GM12891 (cell line): ENCODE results near the gene FSTL4.

Source experiments
- DNase-seq: peaks from one replicate; pipeline ENCODE4 v3.0.0; 2011; ENCODE audit warnings: low spot score; ENCODE audit not compliant: insufficient read length
- FAIRE-seq: peaks from 2 replicates; lab custom pipeline; 2011; peaks lifted over from hg19 to GRCh38; lab: Jason Lieb, UNC
- PAX5 ChIP-seq: IDR thresholded peaks from 2 replicates; pipeline ENCODE4 v1.6.1; 2011; ENCODE audit warnings: low read length, moderate library complexity, mild to moderate bottlenecking; ENCODE audit not compliant: insufficient read depth, severe bottlenecking
- POLR2A ChIP-seq: IDR thresholded peaks from 2 replicates; pipeline ENCODE4 v1.6.1; 2011; ENCODE audit warnings: low read depth, low read length, control low read depth
- POLR2AphosphoS5 ChIP-seq: IDR thresholded peaks from 2 replicates; pipeline ENCODE4 v1.6.1; 2011; ENCODE audit warnings: low read depth, low read length, control low read depth
- POU2F2 ChIP-seq: IDR thresholded peaks from 2 replicates; pipeline ENCODE4 v1.6.1; 2011; ENCODE audit warnings: low read depth, mild to moderate bottlenecking, control low read depth, low read length, moderate library complexity
- SPI1 ChIP-seq: IDR thresholded peaks from 2 replicates; pipeline ENCODE4 v1.6.1; 2011; ENCODE audit warnings: low read depth, low read length, control low read depth
- TAF1 ChIP-seq: IDR thresholded peaks from 2 replicates; pipeline ENCODE4 v1.6.1; 2011; ENCODE audit warnings: low read depth, low read length, control low read depth

Gene FSTL4

GRCh38 chr5:133259199-133259997 is 352.9 kb downstream of the FSTL4 start:
- TF ChIP-seq TAF1: no peak
- TF ChIP-seq PAX5: no peak
- TF ChIP-seq POLR2AphosphoS5: no peak
- no peak for TF ChIP-seq SPI1
- no peak for TF ChIP-seq POLR2A
- no peak for TF ChIP-seq POU2F2
- no peak for DNase-seq
- no peak for FAIRE-seq

GRCh38 chr5:133257977-133258376 is 354.4 kb downstream of the FSTL4 start:
- TF ChIP-seq TAF1 (no peak), SPI1 (no peak), POLR2A (no peak), POU2F2 (no peak), POLR2AphosphoS5 (no peak), PAX5 (no peak)
- DNase-seq (no peak), FAIRE-seq (no peak)

- DNase-seq: no peak
- no peak for FAIRE-seq
- no peak for TF ChIP-seq TAF1
Observed at GRCh38 chr5:133256276-133256675, 356.1 kb downstream of the FSTL4 start.

GRCh38 chr5:133254803-133255202 is 357.5 kb downstream of the FSTL4 start:
- DNase-seq: no peak
- TF ChIP-seq POLR2A (no peak), TAF1 (no peak), POLR2AphosphoS5 (no peak), POU2F2 (no peak), SPI1 (no peak), PAX5 (no peak)
- no peak for FAIRE-seq

DNA sequence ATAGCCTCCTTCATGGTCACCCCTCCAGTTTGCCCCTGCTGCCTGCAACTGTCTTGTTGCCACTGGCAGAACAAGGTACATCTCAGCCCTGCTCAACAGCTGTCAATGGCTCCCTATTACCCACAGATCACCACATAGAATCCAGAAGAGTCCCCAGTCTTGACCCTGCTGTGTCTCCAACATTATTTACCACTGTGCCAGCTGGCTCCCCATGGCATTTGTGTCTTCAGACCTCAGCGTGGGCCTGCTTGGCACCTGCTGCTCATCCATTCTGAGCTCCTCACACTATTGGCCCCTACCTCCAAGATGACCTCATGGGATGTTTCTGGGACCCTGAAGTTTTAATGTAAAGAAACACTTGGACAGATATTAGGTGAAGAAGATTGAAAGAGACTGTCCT is 358.7 kb downstream of the FSTL4 start:
- FAIRE-seq (no peak), DNase-seq (no peak)
- no peak for TF ChIP-seq POLR2AphosphoS5
- TF ChIP-seq POU2F2: no peak
- no peak for TF ChIP-seq POLR2A
- TF ChIP-seq SPI1: no peak
- TF ChIP-seq PAX5: no peak
- no peak for TF ChIP-seq TAF1

GRCh38 chr5:133253070-133253469 is 359.3 kb downstream of the FSTL4 start:
- no peak for FAIRE-seq
- DNase-seq: no peak
- TF ChIP-seq SPI1 (no peak), POLR2AphosphoS5 (no peak), POU2F2 (no peak)

- FAIRE-seq (no peak), DNase-seq (no peak)
- TF ChIP-seq SPI1: no peak
Observed at GRCh38 chr5:133252133-133252480, 360.2 kb downstream of the FSTL4 start.

GRCh38 chr5:133251296-133252132 is 360.8 kb downstream of the FSTL4 start:
- TF ChIP-seq PAX5: no peak
- TF ChIP-seq SPI1: no peak
- TF ChIP-seq POLR2A: no peak
- no peak for TF ChIP-seq TAF1
- TF ChIP-seq POLR2AphosphoS5: no peak
- no peak for TF ChIP-seq POU2F2
- no peak for FAIRE-seq
- DNase-seq: no peak

DNA sequence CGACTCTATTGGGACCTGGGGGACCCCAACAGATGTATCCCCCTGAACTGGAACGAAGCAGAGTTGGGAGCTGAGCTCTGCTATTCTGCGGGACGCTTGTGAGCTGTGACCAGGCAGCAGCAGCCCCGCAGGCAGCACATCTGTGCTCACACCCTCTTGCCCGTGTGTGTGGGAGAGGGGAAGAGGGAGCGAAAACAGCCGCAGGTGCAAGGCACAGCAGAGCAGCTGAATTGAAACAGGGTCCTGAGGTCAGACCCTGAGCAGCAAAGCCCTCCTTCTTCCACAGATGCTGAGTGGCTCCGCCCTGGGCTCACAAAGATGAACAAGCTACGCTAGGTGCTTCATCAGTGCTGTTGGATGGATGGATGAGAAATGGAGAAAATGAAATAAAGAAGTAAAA is 361.8 kb downstream of the FSTL4 start:
- TF ChIP-seq SPI1 (no peak), PAX5 (no peak), POLR2A (no peak)
- no peak for FAIRE-seq

GRCh38 chr5:133249593-133249992 is 362.7 kb downstream of the FSTL4 start:
- DNase-seq (no peak), FAIRE-seq (no peak)
- TF ChIP-seq POLR2A: no peak
- TF ChIP-seq SPI1: no peak
- TF ChIP-seq POLR2AphosphoS5: no peak
- TF ChIP-seq PAX5: no peak
- no peak for TF ChIP-seq TAF1
- no peak for TF ChIP-seq POU2F2

More for the DNA sequence above, 361.8 kb downstream of the FSTL4 start:
- no peak for DNase-seq
